ENCODE data around the gene ALPK1.

DNA sequence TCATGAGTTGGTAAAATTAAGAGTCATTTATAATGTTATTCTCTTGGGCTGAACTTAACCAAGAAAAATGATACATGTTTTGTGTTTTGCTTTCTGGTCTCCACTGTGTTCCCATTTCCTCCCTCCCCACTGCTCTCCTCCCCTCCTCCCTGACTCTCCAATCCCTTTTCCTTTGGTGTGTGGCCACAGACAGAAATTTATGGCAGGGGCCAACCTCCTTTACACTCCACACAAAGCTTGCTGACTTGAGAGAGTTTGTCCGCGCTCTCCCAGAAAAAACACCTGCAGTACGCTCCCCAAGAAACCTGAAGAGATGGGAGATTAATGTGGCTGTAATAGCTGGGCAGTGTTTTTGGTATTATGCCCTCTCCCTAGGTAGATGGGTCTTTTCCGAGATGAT, 88.9 kb downstream of the ALPK1 start:
- no peak for TF ChIP-seq CTCF (IDR thresholded peaks at IDR 0.05)
- no peak for TF ChIP-seq USF2 (IDR thresholded peaks at IDR 0.05)
- no peak for TF ChIP-seq REST (IDR thresholded peaks at IDR 0.05)
- no peak for TF ChIP-seq EP300 (IDR thresholded peaks at IDR 0.05)
- TF ChIP-seq RFX5 (IDR thresholded peaks at IDR 0.05) = no peak
- TF ChIP-seq POLR2A (IDR thresholded peaks at IDR 0.05; ENCODE audit: low read length) = no peak
- no peak for TF ChIP-seq BHLHE40 (IDR thresholded peaks at IDR 0.05; ENCODE audit: low read depth, low read length)
- no peak for TF ChIP-seq RNF2 (IDR thresholded peaks at IDR 0.05; ENCODE audit: borderline replicate concordance, low read depth)
- TF ChIP-seq KDM1A (IDR thresholded peaks at IDR 0.05; ENCODE audit: low read depth) = no peak
- TF ChIP-seq ELK1 (IDR thresholded peaks at IDR 0.05; ENCODE audit: low read depth, low read length) = no peak
- TF ChIP-seq, protein P1, sequence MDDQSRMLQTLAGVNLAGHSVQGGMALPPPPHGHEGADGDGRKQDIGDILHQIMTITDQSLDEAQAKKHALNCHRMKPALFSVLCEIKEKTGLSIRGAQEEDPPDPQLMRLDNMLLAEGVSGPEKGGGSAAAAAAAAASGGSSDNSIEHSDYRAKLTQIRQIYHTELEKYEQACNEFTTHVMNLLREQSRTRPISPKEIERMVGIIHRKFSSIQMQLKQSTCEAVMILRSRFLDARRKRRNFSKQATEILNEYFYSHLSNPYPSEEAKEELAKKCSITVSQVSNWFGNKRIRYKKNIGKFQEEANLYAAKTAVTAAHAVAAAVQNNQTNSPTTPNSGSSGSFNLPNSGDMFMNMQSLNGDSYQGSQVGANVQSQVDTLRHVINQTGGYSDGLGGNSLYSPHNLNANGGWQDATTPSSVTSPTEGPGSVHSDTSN (IDR thresholded peaks at IDR 0.05) = no peak
- TF ChIP-seq PHF8 (IDR thresholded peaks at IDR 0.05; ENCODE audit: borderline replicate concordance, low read depth) = no peak
- TF ChIP-seq CHD2 (IDR thresholded peaks at IDR 0.05; ENCODE audit: low read length, partially characterized antibody) = no peak
- no peak for TF ChIP-seq KDM5A (IDR thresholded peaks at IDR 0.05)

All from A549 (cell line).